ENCODE results near the gene ZNF423.

DNA sequence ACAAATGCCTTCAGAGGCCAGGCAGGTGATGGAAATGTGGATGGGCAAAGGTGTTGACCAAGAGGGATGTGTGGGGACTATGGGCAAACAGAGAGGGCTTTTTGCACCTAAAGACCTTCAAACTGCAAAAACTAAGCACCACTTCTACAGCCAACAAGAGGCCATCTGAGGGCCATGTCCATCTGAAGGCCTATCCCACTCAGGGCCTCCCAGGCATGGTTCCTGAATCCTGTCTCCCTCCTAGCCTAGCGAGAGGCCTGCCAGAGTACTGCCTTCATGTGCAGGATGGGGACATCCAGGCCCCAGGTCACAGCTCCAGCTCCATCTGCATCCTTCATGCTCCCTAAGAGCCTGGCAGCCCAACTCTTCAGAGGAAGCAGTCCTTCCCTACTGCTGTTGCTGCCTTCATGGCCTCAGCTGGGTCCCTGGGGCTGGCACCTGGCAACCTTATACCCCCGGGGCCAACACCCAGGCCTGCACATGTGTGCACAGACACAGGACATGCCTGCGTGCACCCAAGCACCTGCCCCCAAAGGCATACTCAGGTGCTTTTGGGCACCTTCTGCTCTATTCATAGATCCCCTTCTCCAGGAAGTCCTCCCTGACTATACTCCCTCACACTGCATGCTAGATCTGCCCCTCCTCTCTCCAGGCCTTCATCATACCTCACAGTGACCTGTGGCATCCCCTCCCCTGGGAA is 387.2 kb downstream of the ZNF423 start:
- TF ChIP-seq EZH2phosphoT487 (IDR thresholded peaks at IDR 0.05; ENCODE audit: borderline replicate concordance, low read length): no peak
- no peak for TF ChIP-seq CTCF (IDR thresholded peaks at IDR 0.05; ENCODE audit: low read depth, low read length, poor library complexity, severe bottlenecking)

All from DOHH2 (cell line).